GM10266 (cell line): Measurements from ENCODE around the gene RPL35A.
A peak's percentile ranks its signal among the peaks of the same experiment; 100 is the strongest.

Experiments used
- DNase-seq: peaks from one replicate; pipeline ENCODE4 v3.0.0; 2012; ENCODE audit errors: extremely low spot score
- TF ChIP-seq, protein P1 (sequence below): IDR thresholded peaks from 2 replicates; pipeline ENCODE4 v1.5.1; 2012; ENCODE audit warnings: mild to moderate bottlenecking, low read depth; ENCODE audit not compliant: control insufficient read depth, insufficient read depth; ENCODE audit errors: missing control alignments

Gene RPL35A

DNA sequence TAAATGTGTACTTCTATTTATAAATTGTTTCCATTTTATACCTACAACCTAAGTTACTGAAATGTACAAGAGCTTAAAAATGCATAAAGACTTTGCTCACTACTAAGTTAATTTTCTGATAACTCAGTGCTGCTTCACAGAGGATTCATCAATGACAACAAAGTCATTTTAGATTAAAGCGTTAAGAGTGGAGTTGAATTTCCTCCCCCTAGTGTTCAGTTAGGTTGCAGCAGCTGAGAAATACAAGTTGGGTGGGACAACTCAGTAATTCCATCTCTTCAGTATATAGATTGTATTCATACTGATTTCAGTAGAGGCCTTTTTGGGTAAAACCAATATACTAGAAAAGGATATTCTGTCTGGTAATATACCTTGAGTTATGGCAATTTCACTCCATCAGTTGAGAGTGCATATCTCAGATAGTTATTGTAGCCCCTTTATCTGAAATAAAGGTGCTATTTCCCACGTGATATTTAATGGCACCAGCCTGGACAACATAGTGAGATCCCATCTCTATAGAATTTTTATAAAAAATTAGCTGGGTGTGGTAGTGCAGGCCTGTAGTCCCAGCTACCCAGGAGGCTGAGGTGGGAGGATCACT is 6.9 kb upstream of the RPL35A start:
- TF ChIP-seq, protein P1, sequence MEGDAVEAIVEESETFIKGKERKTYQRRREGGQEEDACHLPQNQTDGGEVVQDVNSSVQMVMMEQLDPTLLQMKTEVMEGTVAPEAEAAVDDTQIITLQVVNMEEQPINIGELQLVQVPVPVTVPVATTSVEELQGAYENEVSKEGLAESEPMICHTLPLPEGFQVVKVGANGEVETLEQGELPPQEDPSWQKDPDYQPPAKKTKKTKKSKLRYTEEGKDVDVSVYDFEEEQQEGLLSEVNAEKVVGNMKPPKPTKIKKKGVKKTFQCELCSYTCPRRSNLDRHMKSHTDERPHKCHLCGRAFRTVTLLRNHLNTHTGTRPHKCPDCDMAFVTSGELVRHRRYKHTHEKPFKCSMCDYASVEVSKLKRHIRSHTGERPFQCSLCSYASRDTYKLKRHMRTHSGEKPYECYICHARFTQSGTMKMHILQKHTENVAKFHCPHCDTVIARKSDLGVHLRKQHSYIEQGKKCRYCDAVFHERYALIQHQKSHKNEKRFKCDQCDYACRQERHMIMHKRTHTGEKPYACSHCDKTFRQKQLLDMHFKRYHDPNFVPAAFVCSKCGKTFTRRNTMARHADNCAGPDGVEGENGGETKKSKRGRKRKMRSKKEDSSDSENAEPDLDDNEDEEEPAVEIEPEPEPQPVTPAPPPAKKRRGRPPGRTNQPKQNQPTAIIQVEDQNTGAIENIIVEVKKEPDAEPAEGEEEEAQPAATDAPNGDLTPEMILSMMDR, result peak; percentile 89
- DNase-seq, result peak; percentile 58

DNA sequence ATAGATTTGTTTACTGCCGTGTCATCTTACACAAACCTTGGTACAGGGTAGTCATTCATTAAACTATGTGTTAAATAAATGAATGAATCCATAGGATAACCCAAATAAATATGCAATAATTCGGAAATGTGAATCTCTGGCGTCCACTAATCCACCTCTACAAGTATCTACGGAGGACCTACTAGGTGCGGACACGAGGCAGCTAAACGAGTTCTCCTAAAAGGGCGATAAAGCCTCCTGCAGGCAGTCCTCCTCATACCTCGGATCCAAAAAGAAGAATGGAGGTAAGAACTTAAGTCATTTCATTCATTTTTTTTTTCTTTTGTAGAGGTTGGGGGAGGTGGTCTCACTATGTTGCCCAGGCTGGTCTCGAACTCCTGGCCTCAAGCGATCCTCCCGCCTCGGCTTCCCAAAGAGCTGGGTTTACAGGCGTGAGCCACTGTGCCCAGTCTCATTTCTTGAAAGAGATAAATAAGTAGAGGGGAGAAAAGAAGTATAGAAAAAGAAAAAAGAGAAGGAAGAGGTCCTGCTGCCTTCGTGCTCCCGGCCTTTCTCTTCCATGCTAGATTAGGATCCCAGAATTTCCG is 706 bp upstream of the RPL35A start:
- TF ChIP-seq, protein P1, result no peak
- DNase-seq, result no peak

DNA sequence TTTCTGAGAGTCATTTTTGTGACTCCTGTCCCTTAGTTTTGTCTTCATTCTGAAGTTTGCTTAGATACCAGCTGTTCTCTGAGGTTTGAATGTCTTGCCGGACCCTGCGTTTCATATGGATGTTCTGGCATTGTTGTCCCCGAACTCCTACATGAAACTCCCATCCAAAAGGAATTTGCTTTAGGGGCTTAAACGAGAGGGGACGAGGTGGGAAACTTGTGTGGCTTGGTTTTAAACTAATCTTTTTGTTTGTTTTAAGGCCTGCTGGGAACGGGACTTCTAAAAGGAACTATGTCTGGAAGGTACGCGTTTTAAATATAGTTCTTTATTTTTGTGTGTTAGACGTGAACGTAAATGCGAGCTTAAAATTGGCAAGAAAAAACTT is 679 bp downstream of the RPL35A start:
- no peak for DNase-seq
- TF ChIP-seq, protein P1, result no peak

DNA sequence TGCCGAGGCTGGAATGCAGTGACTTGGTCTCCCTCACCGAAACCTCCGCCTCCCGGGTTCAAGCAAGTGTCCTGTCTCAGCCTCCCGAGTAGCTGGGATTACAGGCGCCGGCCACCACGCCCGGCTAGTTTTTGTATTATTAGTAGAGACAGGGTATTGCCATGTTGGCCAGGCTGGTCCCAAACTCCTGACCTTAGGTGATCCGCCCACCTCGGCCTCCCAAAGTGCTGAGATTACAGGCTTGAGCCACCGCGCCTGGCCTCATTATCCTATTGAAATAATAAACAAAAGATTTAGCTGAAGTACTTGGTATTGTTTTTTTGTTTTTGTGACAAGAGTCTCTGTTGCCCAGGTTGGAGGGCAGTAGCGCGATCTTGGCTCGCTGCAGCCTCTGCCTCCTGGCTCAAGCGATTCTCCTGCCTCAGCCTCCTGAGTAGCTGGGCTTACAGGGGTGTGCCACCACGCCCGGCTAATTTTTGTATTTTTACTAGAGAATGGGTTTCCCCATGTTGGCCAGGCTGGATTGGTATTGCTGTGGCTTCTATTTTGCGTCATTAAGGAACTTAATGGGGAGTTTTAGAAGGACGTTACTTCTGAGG is 1.5 kb downstream of the RPL35A start:
- DNase-seq, result no peak
- TF ChIP-seq, protein P1, result no peak

DNA sequence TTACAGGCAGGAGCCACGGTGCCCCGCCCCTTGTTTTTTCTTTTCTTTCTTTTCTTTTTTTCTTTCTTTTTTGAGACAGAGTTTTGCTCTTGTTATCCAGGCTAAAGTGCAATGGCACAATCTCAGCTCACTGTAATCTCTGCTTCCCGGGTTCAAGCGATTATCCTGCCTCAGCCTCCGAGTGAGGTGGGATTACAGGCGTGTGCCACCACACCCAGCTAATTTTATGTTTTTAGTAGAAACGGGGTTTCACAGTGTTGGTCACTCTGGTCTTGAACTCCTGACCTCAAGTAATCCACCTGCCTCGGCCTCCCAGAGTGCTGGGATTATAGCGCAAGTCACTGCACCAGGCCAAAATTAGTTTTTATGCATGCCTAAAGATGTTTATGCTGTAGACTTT is 2.5 kb downstream of the RPL35A start:
- TF ChIP-seq, protein P1, result no peak
- DNase-seq, result no peak

DNA sequence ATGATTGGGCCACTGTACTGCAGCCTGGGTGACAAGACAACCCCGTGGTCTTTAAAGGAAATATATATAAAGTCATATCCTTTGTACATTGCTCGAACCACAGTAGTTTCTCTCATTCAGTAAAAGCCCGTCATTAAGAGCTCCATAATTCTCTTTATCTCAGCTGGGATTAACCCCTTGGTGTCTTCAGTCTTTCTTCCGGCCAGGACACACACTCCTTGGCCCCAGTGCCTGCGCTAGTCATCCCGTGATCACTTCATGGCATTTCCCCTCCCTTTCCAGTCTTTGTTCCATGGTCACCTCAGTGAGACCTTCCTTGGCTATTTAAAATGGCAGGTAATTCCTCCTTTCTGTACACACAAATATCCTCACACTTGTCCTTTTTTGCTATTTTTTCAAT is 3.3 kb downstream of the RPL35A start:
- TF ChIP-seq, protein P1, result no peak
- DNase-seq, result no peak

DNA sequence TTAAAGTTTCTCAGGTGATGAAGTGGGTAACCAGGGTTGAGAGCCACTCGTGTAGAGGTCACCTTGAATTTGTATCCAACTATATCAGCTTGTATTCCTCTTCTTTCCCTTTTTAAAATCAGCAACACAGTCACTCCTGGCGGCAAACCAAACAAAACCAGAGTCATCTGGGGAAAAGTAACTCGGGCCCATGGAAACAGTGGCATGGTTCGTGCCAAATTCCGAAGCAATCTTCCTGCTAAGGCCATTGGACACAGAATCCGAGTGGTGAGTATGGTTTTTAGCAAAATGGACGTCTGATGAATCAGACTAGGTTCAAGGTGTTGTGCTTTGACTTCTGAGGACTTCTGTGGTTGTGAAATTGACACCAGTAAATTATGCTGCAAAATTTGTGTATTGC is 3.9 kb downstream of the RPL35A start:
- TF ChIP-seq, protein P1, result no peak
- no peak for DNase-seq
